ENCODE results near the gene MAML3.

MAML3 gene

DNA sequence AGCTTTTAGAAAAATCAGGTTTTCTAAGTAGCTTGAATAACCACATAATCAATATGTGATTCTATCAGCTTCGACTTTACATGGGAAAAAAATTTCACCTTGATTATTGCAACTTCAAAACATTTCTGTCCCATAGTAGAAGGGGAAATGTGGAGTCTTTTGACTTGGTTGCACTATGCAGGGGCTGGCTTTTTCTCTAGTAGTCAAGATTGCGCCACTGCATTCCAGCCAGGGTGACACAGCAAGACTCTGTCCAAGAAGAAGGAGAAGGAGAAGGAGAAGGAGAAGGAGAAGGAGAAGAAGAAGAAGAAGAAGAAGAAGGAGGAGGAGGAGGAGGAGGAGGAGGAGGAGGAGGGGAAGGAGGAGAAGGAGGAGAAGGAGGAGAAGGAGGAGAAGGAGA lies 84.9 kb downstream of the MAML3 start:
- DNase-seq: no peak

DNA sequence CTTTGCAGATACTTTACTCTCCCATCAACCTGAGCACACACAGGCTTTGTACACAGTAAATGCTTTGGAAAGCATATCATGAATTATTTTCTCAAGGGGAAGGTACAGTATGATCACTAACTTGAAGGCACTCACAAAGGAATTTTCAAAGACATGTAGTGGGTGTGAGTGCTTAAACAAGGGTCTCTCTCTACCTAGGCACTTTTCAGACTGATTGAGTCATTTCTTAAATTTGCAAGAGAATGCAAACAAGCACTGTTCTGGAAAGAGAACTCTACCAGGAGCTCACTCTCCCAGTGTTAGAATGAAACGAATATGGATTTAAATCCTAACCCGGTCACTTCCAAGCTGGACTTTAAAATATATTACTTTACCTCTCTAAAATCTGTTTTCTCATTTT lies 85.7 kb downstream of the MAML3 start:
- no peak for DNase-seq

DNA sequence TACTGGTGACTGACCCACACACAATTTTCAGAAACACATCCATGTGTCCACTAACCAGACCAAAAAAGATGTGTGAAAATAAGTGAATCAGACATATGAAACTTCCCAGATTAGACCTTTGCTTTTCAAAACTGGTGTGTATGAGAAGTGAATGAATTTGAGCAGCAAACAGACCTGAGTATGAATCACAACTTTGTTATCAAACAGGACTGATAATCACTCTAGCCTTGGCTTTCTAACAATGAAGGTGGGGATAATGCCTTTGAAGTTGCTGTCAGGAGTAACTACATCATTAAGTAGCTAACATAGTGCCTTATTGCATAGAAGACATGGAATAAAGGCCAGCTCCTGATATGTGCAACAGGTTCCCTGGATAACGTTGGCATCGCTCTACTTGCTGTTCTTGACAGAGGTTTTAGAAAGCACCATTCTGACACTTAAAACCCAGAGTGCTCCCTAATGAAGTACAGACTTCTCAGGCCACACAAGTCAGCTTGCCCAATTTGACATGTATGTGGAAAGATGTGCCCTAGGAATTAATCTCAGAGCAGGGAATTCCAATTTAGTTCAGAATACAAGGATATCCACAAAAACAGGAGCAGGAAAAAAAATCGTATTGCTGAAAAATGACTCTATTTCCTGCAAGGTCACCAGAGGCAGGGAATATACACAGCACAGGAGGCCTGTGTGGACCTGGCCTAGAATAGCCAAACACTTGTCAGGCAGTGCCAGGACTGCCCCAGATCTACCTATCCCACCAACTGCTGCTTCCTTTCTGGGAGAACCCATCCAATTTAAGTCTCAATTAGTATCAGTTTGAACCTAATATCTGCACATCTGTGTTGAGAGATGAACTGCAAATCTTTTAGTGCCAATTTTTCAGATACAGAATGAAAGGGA lies 87.7 kb downstream of the MAML3 start:
- no peak for DNase-seq

DNA sequence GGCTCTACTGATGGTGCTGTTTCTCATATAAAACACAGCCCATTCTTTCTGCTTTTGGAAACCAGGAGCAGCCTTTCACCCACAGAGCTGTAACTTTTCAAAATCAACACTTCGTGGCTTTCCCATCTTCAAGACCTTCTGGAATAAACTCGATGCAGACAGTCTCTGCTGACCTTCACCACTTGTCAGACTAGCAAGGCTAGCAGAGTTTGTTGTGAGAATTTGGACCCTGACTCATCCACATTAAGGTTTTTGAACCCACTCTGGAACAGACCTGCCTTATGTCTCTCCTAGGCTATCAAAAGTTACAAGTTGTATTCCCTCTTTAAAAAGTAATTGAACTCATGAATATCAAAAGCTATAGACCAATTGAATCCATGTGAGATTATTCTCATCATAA lies 88.6 kb downstream of the MAML3 start:
- no peak for DNase-seq

DNA sequence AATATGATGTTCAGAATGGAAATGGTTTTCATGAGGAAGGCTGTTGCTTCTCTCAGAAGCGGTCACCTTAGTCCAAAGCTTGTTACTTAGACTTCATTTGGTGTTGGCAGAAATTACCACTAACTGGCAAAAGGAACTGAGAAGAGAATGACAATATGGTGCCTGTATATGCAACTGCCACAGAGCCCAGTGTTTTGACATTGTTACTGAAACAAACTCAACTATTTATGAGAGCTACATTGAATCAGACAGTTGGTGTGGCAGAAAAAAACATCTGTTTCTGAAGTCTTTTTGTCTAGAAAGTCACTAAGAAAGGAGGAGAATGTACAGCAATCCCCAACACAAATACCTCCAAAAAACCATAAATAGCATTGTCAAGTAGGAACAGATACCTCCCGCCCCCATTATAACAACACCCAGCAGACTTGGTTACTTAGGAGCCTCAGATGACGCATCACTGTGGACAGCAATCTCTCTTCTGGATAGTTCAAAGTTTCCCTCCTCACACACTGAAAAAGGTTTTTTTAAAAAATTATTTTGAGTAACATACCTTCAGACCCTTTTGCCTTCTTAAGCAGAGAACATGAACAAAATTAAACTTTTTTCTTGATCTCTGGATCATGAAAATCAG lies 92.2 kb downstream of the MAML3 start:
- DNase-seq: no peak

DNA sequence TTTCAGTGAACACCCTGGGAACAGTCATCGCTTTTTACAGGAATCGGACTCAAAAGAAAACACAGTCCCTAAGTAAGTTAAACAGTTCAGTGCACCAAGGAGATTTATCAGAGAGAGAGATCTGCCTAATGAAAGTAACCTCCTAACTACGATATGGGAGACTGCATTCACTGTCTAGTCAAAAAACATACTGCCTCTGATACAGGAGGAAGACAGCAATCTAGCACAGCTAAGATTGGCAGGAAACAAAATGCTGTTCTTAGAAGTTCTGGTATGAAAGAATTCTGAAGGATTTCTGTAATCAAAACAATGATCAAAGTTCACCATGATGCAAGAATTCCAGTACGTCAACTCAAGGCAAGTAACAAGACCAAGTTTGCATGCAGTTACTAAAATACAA lies 92.8 kb downstream of the MAML3 start:
- DNase-seq: no peak

DNA sequence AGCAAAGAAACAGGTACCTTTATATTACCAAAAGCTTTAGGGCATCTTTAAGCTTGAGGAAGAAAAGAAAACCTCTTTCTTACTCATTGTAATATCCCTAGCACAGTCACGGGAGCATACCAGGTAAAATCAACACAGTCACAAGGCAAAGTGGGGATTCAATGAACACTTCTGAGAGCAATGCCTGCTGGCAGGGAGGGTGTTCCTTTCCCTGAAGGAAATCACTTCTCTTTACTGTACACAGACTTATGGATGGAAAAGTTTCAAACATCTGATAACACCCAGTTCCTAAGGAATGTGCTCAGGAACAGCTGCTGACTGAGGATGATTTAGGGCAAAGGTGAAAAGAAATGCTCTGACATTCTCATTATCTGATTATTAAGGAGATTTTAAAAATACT lies 94.8 kb downstream of the MAML3 start:
- DNase-seq: no peak

DNA sequence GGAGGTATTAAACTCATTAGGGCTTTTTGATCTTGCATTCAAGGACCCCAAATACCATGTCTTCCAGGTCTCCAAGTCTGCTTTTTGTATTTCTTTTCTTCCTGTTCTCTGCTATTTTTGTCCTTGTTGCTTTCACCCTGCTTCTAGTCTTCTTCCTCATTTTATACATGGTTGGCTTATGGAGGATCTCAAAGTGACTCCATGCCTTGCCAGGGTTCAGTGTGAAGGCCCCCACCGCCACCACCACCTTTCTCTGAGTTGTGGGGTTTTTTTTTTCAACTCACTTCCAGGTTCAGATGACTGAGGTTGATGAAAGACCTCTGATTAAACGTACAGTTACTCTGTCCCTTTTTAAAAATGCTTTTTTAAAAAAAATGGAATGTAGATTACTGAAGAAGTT lies 96.3 kb downstream of the MAML3 start:
- peak in 1 of 2 donors; percentile 75 for DNase-seq

DNA sequence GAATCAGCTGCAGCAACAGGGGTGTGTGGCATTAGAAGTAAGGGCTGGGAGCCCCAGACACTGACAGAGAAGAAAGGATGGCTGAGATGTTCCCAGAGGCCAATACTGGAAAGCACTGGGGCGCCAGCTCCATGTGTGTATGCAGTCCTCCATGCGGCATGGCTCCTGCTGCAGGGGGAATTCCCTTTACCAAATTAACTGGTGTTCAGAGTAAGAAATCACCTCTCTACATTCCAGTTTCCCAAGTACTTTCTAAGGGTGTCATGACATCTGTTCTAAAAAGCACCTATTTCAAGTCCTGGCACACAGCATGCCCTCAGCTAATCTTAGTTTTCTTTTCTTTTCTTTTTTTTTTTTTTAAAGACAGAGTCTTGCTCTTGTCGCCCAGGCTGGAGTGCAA lies 98.0 kb downstream of the MAML3 start:
- no peak for DNase-seq

DNA sequence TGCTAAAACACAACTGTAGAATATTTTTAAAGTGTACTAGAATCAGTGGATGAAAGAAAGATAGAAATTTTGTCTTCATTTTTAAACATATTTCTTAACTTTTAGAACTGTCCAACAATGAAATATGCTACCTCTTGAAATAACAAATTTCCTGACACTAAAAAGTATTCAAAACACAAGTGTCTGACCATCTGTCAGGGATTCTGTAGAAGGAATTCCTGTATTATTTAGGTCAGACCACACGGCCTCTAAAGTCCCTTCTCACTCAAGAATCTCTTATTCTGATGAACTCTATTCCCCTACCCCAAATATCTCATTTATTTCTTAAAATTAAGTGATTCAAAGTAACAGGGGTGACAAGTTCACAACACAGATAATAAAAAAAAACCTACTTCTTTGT lies 99.1 kb downstream of the MAML3 start:
- DNase-seq: no peak

DNA sequence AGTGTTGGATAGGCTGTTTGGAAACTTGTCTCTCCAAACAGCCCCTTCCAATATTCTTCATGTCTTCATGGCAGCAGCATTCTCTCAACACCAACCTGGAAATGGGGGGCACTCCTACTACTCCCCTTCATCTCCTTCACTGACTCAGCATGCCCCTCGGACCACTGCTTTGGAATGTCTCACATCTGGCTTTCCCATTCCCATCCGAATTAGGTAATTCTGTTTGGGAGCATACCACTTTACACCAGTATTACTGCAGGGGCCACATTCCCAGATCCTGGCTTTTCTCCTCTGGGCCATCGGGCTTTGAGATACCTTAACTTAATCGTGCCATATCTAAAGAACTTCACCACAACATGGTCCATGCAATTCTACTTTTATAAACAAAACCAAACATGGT lies 100.8 kb downstream of the MAML3 start:
- no peak for DNase-seq

DNA sequence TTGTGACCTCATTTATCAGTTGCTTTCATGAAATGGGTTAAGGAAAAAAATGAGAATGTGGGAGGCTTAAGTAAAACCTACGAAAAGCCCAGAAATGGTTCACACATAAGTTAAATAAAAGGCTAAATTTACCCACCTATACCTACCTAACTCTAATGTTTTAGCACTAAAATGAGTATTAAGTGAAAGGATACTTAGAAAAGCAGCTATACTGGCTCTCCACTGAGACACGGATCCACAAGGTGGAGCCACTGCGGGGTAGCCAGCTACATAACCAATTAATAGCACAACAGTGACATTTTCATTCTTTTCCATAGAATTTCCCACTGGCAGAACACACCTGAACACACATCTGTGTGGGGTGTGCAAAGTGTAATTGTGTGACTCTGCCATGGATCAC lies 101.9 kb downstream of the MAML3 start:
- no peak for DNase-seq

DNA sequence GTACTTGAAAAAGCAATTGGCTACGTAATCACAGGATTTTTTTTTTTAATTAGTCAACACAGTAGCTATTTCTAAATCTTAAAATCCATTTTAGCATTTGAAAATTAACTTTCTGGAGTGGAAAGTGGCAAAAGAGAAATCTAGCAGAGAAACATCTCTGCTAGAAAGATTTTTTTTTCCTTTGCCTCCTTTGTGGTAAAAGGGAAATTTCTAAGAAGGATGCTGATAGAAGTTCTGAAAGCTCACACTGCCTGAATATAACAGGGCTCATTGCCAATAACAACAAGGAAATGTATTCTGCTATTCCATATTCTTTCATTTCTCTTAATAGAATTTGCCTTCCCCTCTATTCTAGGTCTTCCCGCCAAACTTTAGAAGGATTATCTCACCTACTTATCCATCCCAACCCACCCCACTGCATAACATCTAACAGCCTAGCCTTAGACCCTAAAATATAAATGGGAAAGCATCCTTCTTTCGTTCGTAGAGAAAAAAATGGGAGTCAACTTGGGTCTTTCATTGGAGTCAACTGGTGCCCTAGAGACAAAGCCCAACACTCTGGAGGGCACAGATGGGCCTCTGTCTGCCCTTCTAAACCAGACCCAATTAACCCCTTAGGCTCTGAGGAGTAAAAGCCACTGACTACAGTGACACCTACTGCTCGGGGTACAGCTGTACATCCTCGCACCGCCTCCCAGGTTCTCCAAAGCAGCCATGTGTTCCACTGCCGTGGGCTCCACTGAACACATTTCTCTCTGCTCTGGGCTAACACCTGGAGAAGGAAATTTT lies 103.9 kb downstream of the MAML3 start:
- no peak for DNase-seq

DNA sequence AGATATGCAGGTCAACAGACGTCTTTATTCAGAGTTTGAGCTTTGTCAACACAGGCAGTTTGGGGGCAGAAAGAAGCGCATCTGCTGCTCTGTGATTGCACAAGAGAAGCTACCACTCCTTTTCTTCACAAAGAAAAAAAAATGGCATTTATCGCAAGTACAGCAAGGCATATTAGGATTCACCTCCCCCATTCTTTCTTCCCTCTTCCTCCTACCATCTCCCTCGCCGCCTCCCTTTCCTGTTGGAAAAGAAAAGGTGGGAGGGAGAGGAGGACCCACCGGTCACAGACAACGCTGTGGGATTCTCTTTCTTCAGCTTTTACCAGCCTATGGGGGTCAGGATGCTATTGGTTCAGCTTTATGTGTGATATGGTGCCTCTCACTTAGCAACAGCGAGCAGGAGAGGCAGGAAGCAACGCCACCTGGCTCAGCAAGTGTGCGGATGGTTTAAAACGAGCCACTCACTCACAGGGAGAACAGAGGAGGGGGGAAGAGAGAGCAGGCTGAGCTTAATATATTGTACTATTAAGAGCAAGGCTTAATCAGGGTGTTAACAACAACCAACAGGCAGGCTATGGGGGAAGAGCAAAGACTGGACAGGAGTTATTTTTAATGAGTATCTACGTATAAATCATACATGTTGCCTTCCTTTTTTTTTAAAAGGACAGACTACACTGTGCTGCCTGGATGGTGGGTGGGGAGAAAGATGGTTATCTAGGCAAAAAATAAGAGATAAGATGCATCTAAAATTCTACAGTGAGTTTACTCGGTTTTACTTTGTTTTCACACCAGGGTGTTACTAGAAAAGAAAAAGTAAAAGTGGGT lies 104.7 kb downstream of the MAML3 start:
- DNase-seq: peak in 1 of 2 donors; percentile 59

DNA sequence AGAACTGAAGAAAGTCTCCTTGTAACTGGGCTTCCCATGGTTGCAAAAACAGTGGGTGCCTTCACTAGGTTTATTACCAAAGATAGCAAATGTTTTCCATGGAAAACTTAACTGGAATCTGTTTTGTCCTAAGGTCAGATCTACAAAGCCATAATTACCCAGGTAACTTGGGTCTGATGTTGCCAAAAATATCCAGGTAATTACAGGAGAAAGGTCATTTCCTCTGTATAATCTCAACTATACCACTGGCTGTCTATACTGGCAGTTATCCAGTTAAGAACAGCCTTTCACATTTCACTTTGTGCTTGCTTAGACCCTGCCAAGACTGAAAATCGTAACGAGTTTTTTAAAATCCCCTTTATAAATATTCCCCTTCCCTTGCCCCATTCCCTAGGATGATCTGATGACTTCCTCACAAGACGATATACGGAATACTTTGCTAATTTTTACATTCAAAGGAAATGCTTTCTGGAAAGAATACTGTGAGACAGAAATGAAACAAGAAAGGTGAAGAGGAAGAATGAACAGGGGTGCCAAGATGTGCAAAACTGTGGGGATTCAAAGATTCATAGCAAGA lies 105.5 kb downstream of the MAML3 start:
- no peak for DNase-seq

DNA sequence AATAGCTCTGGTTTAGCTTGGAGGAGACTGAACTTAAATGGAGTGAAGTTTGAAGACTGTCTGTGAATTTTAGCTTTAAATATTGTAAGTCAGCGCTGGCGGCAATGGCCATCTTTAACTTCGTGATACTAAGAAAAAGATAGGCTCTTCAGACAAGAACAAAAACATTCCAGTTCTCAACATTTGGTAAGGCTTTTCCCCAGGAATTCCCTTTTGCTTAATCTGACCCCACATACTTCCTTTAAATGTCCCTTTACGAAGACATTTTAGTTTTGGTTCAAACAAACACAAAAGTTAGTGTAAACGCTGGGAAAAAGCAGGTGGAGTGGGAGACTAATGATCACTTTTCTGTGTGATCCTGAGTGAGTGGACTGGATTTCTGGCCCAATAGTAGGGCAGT lies 106.2 kb downstream of the MAML3 start:
- no peak for DNase-seq

DNA sequence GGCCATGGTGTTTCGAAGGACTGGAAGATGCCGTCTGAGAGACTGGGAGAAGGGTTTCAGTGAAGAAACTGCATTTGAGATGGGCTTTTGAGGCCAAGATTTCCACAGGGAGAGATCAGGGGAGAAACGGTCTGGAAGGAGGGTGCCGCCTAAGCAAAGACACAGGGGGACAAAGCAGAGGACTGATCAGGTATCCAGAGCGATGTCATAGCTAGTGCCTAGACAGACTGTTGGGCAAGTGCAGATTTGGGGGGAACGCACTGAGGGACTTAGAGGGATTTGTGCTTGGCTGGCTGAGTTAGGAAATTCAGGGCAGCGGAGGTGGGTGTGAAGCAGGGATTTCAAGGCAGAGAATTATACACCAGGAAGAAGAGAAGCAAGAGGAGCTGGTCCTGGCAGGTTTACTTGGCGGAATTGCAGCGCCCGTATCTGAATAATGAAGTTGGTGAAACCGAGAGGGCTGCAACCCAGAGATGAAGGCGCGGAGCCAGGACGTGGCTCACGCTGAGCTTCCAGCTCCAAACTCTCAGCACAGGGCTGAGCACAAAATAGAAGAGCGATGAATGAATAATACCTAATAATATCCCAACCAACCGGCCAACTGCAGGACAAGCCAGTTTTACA lies 106.9 kb downstream of the MAML3 start:
- no peak for DNase-seq

DNA sequence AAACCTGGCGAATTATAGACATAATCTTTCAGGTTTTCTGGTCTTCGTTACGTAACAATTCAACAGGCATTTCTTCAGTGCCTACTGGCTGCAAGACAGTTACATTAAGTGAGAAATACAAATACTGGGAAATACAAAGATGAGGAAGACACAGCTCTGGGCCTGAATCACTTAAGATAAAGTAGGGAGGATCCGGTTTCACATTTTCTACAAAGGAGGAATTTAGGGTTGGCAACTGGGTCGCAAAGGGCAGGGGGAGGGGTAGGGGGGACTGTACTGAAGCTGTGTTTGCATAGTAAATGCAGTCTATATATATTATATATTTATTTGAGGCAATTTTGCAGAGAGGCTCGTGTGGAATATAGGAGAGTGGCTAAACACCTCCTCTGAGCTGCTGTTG lies 107.4 kb downstream of the MAML3 start:
- no peak for DNase-seq

DNA sequence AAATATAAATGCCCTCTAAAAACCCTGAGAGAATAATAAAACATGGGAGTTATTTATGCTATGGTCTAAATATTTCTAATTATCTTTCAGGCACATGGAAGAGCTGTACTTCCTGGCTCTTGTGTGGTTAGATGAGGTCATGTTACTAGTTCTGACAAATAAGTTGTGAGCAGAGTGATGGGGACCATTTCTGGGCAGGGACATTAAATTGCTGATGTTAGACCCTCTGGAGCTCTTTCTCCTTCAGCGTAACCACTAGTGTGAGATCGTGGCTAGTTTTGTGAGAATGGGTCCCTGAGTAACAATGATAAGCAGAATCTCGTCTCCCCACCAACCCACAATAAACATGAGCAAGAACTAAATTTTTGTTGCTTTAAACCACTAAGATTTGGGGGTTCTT lies 108.0 kb downstream of the MAML3 start:
- DNase-seq: peak in 1 of 2 donors; percentile 27

DNA sequence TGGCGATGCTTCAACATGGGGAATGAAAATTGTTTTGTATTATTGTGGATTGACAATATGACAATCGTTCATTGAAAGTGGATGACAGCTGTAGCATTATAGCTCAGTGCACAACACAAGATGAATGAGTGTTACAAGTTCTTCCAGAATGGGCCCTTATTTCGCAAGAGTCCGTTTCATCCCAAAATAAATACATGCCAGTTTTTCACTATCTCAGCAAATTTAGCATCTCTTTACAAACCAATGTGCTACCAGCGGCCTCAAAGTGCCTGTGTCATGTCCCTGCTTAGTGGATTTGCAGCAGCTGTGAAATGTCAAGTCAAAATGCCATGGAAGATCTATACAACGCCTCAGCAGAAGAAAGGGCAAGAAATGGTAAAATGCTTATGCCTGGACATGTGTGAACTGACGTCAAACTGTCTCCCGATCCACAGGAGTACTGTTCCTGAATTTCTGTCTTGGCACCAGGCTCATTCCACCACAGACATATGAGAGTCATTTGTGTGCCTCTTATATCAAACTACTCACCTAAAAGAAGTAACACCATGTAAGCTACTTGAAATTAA lies 109.6 kb downstream of the MAML3 start:
- DNase-seq: no peak

DNA sequence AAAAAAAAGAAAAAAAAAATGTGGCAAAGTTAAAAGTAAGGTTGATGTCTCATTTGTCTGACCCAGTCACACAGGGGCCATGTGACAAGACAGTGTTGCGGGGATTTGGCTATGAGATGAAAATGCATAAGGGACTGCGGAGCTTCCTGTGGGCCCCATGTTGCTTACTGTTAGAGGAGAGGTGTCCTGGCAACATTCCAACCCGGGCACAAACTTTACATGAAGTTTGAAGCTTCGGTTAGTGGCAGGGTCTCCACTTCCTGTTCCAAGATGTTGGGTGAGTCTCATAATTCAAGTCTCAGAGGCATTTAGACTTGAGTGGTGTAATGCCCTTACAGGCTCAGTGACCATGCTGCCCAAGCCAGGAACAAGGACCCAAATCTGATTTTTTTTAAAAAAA lies 111.3 kb downstream of the MAML3 start:
- DNase-seq: peak in 1 of 2 donors; percentile 46
